Measurements from ENCODE around the gene ZFP28.
A peak's percentile ranks its signal among the peaks of the same experiment; 100 is the strongest.

The ZFP28 gene

DNA sequence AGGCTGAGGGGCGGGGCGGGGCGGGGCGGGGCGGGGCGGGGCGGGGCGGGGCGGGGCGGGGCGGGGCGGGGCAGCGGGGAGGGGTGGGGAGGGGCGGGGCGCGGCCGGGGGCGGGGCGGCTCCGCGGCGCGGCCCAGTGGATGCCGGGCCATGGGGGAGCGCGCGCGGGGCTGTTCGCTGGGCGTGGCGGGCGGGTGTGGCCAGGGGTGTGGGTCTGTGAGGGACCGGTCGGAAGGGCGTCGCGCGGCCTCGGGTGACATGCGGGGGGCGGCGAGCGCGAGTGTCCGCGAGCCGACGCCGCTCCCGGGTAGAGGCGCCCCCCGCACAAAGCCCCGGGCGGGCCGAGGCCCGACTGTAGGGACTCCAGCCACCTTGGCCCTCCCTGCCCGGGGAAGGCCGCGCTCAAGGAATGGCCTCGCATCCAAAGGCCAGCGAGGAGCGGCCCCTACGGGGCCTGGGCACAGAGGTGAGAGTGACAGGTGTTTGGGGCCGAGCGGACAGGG lies at the start of gene ZFP28:
Gene ZFP28, plus strand, starts transcription at position 188 of the 503 bp plus-strand sequence. Its CDS starts 71 bp downstream, at position 259.
- peak within 1 kb of the TSS; percentile 82 for H3K4me3 ChIP-seq
- H3K27ac ChIP-seq = peak within 1 kb of the TSS; percentile 78 to 95
- TF ChIP-seq, protein P1, sequence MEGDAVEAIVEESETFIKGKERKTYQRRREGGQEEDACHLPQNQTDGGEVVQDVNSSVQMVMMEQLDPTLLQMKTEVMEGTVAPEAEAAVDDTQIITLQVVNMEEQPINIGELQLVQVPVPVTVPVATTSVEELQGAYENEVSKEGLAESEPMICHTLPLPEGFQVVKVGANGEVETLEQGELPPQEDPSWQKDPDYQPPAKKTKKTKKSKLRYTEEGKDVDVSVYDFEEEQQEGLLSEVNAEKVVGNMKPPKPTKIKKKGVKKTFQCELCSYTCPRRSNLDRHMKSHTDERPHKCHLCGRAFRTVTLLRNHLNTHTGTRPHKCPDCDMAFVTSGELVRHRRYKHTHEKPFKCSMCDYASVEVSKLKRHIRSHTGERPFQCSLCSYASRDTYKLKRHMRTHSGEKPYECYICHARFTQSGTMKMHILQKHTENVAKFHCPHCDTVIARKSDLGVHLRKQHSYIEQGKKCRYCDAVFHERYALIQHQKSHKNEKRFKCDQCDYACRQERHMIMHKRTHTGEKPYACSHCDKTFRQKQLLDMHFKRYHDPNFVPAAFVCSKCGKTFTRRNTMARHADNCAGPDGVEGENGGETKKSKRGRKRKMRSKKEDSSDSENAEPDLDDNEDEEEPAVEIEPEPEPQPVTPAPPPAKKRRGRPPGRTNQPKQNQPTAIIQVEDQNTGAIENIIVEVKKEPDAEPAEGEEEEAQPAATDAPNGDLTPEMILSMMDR (IDR thresholded peaks at IDR 0.05) = no peak
- DNase-seq (ENCODE audit: low spot score) = no peak

DNA sequence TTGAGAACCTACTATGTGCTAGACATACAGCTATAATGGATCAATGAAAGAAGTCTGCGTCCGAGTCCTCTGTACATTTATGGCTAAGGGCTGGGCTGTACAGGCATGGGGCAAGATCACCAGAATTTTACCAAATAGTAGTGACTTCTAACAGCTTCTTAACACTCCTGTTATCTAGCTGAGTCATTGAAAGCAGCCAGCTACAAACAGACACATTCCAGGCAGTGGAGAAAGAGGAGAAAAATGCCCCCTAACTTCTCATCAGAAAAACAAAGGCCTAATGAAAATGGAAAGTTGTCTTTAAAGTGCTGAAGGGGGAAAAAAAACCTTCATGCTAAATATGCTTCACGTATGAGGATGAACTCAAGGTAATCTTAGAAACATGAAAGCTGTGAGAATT lies 47.3 kb upstream of the ZFP28 start:
- no peak overlapping the region for H3K27ac ChIP-seq
- no peak overlapping the region for H3K4me3 ChIP-seq
- TF ChIP-seq, protein P1 (IDR thresholded peaks at IDR 0.05) = no peak
- DNase-seq (ENCODE audit: low spot score) = no peak

DNA sequence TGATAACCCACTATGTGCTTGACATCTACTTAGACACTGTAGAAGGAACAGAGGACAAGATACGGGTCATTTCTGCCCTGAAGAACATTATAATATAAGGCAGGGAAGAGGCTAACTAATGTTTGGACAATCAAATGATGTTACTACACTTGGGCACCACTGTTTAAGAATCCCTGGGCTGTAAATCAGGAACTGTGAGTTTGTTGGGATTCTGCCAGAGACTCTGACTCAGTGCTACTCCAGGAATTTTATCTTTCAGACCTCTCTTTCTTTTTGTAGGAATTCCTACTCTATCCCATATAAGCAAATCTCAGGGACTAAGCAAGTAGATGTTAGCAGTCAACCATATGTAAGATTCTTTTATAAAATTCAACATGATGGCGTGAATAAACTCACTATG lies 34.2 kb upstream of the ZFP28 start:
- Histone ChIP-seq H3K27ac (no peak overlapping the region), H3K4me3 (no peak overlapping the region)
- TF ChIP-seq, protein P1 (IDR thresholded peaks at IDR 0.05) = no peak
- no peak for DNase-seq (ENCODE audit: low spot score)

DNA sequence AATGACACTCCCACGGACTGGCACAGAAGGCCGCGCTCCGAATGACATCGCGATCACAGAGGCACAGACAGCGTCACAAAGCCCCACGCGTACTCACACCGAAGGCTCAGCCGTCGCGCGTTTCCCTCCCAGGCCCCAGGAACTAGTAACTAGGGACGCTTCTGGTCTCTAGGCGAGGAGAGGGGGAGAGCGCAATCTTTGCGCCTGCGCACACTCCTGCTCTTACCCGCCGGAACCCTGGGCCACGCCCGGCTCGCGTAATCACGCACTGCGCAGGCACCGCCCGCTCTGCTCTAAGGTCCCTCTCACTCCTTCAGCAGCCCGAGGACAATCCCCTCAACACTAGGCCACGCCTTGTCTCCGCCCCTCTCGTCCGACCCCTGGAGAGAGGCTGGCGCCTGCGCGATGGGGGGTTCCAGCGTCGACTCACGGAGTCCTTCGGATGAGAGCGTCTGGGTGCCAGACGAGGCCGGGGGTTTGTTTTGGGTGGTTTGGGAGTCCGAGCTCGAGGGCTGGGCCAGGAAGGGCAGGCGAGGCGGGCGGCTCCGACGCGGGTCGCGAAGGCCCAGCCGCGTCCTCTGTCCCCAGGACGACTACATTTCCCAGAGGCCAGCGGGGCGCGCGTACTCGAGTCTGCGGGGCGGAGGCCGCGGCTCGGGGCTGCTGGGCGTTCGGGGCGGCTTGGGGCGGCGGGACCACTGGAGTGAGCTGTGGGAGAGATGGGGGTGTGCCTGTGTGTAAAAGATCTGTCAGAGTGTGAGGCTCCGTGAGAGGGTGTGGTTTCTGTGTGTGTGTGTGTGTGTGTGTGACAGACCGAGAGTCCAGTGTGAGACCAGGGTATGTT lies 31.1 kb upstream of the ZFP28 start, which contains the start of gene ZNF471:
Gene ZNF471, plus strand, starts transcription at position 410 of the 844 bp plus-strand sequence. CDS start 3,717 bp downstream, outside the sequence.
- Histone ChIP-seq H3K27ac (peak within 1 kb of the TSS; percentile 92 to 93), H3K4me3 (peak within 1 kb of the TSS; percentile 74)
- peak; percentile 98 for DNase-seq (ENCODE audit: low spot score)
- TF ChIP-seq, protein P1 (IDR thresholded peaks at IDR 0.05) = no peak

DNA sequence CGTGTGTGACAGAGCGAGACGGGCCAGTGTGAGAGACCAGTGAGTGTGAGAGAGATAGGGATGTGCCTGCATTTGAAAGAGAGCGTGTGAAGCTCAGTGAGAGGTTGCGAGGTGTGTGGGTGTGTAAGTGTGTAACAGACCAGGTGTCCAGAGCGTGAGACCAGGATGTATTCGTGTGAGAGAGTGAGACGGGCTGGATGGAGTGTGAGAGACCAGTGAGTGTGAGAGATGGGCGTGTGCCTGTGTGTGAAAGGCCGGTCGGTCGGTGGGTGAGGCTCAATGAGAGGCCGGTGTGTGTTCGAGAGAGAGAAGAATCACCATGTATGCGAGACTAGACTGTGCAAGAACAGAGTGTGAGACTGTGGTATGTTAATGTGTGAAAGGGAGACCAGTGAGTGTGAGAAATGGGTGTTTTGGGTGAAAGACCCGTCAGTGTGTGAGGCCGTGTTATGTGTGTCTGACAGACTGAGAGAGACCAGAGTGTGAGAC lies 30.4 kb upstream of the ZFP28 start:
- no peak for DNase-seq (ENCODE audit: low spot score)
- TF ChIP-seq, protein P1 (IDR thresholded peaks at IDR 0.05) = no peak
- Histone ChIP-seq H3K27ac (peak overlapping the region; percentile 92 to 93), H3K4me3 (peak overlapping the region; percentile 74)

DNA sequence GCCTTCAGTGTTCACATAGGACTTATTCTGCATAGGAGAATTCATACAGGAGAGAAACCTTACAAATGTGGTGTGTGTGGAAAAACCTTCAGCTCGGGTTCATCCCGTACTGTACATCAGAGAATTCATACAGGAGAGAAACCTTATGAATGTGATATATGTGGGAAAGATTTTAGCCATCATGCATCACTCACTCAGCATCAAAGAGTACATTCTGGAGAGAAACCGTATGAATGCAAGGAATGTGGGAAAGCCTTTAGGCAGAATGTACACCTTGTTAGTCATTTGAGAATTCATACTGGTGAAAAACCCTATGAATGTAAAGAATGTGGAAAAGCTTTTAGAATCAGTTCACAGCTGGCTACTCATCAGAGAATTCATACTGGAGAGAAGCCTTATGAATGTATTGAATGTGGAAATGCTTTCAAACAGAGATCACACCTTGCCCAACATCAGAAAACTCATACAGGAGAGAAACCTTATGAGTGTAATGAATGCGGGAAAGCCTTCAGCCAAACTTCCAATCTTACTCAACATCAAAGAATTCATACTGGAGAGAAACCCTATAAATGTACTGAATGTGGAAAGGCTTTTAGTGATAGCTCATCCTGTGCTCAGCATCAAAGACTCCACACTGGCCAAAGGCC lies 13.4 kb upstream of the ZFP28 start:
- H3K4me3 ChIP-seq = peak overlapping the region; percentile 35
- DNase-seq (ENCODE audit: low spot score) = no peak
- TF ChIP-seq, protein P1 (IDR thresholded peaks at IDR 0.05) = no peak
- H3K27ac ChIP-seq = no peak overlapping the region
